Head of caudate nucleus (tissue), 42 donors: ENCODE measurements around the gene ACOX3.
"Not testable (repeated sequence)": the region's sequence is repeated elsewhere in the genome, so short reads cannot be mapped to it uniquely, and the experiment has no call there.

ENCODE experiments used
- DNase-seq, 42 donors: peaks; one replicate each; pipeline versions ENCODE4 v3.0.0 to v3.0.0-alpha.2; 2020 to 2021; ENCODE audit warnings: mixed read lengths in 7 of 42
- intact Hi-C: fragments of 100-400 bp; cut with DNase I; formaldehyde crosslinking; loops from one replicate; pipeline ENCODE4 v1.15.0; 2022

ACOX3 gene

DNA sequence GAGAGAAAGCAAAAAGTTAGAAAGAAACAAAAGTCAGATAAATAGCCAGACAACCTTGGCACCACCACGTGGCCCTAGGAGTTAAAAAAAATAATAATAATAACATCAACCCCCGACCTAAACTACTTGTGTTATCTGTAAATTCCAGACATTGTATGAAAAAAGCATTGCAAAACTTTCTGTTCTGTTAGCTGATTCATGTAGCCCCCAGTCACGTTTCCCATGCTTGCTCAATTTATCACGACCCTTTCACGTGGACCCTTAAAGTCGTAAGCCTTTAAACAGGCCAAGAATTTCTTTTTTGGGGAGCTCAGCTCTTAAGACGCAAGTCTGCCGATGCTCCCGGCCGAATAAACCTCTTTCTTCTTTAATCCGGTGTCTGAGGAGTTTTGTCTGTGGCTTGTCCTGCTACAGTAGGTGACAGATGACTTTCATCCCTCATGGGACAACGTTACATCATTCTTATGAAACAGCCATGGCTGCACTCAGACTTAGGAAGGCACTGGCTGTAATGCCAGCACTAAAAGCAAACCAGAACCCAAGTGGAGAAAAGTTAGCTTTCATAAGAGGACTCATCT, 520 bp downstream of the ACOX3 start:
- peak in 2 of 42 donors; percentile 4 to 5 for DNase-seq

DNA sequence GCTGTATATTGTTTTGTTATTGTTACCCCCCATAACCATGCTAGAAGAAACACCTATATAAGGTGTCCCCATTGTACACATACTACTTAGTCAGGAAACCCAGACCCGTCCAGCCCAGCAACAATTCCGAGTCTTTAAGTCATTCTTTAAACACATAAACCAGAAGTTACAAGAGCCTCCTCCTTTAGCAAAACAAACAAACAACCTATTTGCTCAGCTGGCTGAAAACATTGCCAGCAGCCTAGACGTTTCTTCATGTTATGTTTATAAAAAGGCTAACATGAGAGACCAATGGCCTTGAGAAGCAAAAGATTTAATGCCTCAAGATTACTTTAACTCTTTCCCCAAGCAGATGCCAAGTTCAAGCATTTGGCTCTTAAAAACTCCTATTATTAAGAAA, 1.4 kb downstream of the ACOX3 start:
- no peak for DNase-seq
- intact Hi-C loops = no loop called here

More for the DNA sequence above, 520 bp downstream of the ACOX3 start:
- intact Hi-C loops = loop anchor here (2.0 kb wide), 1 partner anchor 13 kb away; no protein-coding TSS in a partner anchor

DNA sequence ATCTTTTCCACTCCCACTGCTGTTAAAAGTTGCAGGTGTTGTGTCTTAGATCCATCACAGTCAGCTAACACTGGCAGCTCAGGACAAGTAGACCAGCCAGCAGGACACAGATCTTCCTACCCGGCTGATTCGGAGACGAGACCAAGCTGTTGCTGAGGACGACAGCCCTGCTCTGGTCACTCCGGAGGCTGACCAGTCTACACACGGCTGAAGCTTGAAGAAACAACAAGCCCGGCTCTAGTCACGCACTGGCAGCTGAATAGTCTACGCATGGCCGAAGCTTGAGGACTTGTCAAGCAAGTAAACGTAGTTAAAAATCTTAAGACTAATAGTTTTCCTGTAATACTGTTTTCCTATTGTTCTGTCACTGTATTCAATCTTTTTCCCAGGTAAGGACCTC, 1.8 kb downstream of the ACOX3 start:
- intact Hi-C loops = no loop called here
- no peak for DNase-seq

DNA sequence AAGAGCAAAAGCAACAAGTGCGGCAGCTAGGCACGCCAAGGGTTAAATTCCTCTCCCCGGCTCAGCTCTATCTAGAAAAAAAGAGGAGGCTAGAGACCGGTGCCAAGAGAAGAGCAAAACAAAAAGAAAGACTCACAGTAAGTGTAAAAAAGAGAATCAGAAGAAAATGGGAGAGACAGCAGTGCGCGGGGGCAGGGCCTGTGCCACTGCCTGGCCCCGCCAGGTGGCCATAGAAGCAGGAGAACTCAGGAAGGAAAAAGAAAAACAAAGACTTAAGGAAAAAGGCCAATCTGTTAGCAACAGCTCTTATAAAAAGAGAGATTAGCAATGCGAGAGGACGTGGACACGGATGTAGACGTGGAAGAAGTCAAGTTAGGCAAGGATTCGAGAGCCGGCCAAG, 3.2 kb downstream of the ACOX3 start:
- DNase-seq = no peak
- intact Hi-C loops = no loop called here

DNA sequence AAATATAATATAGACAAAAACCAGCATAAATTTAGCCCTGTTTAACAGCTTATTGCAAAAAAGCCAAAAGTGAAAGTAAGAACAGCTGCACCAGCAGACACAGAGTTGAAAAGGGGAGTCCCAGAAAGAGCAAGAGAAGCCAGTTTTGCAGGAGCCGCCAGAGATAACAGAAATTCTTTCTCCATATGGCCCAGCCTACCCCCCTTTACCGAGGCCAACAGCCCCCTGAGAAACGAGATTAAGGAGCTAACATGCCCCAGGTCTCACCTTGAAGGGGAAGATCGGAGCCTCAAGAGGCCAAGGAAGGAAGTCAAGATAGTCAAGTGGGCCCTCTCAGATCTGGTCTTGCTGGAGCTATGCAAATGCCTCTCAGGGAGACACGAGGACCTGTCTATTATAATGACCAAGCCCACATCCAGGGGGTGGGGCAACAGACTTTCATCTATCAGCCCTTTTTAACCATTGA, 4.8 kb downstream of the ACOX3 start:
- intact Hi-C loops = no loop called here
- no peak for DNase-seq

DNA sequence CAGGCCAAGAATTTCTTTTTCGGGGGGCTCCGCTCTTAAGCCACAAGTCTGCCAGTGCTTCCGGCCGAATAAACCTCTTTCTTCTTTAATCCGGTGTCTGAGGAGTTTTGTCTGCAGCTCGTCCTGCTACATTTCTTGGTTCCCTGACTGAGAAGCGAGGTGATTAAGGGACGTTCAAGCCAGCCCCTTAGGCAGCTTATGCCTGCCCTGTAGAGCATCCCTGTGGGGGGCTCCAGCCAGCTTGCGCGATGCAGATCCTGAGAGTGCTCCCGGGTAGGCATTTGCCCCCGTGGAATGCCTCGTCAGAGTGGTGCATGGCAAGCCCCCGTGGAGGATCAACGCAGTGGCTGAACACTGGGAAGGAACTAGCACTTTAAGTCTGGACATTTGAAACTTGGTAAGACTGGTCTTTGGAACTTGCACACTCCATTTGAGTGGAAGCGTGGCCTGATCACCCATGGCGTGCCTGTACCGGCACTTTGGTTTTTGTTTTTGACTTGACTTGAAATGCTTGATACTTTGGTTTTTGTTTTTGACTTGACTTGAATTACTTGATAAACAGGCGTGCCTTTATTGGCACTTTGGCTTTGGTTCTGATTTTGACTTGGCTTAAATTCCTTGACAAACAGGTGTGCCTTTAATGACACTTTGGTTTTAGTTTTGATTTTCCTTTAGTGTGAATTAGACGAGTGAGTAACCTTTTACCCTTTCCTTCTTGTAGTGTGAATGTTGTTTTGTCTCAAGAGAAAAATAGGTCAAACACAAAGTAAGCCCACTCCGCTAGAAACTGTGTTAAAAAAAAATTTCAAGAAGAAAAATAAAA, 6.1 kb downstream of the ACOX3 start:
- intact Hi-C loops = no loop called here
- no peak for DNase-seq

DNA sequence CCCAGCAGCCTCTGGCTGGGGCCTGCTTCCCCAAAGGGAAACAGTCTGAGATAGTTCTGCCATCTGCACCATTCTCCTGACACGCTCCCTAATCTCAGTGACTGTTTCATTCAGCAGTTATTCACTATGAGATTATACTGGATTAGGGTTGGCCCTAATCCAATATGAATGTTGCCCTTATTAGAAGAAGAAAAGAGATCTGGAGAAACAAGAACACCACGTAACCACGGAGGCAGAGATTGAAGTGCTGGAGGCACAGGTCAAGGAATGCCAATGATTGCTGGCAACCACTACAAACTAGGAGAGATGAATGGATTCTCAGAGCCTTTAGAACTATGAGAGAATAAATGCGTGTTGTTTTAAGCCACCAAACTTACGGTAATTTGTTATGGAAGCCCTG, 7.4 kb downstream of the ACOX3 start:
- no peak for DNase-seq
- intact Hi-C loops = no loop called here

DNA sequence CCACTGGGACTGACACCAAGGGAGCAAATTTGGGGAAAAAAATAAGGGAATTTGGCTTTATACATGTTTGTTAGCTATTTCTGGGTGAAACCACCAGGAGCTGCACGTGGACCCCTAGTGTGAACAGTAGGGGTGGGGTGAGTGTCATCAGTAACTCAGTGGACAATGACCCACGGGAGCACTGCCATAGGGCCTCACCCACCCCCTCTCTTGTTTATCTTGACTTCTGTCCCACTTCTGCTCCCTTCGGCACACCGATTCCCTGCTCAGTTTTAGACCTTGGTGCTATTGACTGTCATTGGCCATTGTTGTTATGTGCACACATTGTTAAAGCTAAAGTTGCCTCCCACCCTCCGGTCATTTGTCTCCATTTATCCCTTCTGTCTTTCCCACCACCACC, 9.0 kb downstream of the ACOX3 start:
- no peak for DNase-seq
- intact Hi-C loops = no loop called here

DNA sequence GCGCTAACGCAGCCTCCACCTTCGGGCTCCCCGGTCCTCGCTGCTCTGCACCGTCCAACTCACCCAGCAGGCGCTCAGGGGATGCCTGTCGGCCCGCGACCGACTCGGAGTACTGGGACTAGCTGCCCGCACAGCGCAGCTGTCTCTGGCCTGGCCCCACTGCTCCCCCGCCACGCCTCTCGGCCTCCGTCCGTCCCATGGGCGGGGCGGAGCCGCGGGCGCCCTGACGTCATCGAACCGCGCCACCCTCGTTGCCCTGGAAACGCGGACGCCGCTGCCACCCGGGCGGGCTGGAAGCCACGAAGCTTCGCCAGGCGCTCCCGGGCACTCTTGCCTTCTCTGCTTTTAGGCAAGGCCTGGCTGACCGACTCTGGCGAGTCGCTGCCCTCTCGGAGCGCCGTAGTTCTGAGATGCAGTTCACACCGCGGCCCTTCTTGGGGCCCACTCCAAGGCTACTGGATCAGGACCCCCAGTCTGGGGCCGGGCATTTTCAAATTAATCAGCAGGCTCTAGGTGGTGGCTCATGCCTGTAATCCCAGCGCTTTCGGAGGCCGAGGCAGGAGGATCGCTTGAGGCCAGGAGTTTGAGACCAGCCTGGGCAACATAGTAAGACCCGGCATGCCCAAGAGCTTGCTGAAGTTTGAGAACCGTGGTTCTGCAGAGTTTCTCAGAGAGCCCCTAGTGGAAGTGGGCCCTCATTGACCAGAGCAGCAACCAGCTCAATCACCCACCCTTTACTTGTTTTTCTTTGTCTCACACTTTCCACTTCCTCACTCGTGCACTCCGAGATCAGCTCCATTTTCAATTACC, 12.0 kb downstream of the ACOX3 start:
- DNase-seq = peak; percentile 71 to 97 (median 91)
- intact Hi-C loops = no loop called here

DNA sequence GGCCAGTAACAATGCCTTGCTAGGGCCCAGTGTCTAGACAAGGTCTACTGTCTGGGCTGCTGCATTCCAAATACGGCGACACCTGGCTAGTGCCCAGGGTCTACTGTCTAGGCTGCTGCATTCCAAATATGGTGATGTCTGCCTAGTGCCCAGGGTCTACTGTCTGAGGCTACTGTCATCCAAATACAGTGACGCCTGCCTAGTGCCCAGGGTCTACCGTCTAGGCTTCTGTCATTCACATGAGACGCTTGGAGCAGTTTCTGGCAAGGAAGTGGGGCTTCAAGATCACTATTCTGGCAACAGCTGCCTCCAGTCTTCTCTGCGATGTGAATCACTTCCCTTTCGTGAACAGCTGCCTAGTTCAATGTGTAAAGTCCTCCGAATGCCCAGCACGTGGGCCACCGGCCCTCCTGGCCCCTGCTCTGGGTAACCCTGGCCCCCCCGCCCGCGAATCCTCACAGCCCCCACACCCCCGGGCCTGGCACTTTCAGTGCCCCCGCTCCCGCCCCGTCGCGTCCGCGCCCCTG, 12.7 kb downstream of the ACOX3 start:
- DNase-seq = peak in 4 of 42 donors; percentile 14 to 42 (median 23)
- intact Hi-C loops = loop anchor here (2.0 kb wide), 1 partner anchor 13 kb away; the partner anchor contains the start of genes ACOX3 and TRMT44

DNA sequence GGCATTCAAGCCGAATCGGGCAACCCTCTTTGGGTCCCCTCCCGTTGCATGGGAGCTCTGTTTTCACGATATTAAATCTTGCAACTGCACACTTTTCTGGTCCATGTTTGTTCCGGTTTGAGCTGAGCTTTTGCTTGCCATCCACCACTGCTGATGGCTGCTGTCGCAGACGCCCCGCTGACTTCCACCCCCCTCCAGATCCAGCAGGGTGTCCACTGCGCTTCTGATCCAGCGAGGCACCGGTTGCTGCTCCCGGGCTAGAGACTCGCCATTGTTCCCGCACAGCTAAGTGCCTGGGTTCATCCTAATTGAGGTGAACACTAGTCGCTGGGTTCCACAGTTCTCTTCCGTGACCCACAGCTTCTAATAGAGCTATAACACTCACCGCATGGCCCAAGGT, 13.3 kb downstream of the ACOX3 start:
- DNase-seq = no peak
- intact Hi-C loops = loop anchor here (2.0 kb wide), 1 partner anchor 14 kb away; the partner anchor contains the start of genes ACOX3 and TRMT44

DNA sequence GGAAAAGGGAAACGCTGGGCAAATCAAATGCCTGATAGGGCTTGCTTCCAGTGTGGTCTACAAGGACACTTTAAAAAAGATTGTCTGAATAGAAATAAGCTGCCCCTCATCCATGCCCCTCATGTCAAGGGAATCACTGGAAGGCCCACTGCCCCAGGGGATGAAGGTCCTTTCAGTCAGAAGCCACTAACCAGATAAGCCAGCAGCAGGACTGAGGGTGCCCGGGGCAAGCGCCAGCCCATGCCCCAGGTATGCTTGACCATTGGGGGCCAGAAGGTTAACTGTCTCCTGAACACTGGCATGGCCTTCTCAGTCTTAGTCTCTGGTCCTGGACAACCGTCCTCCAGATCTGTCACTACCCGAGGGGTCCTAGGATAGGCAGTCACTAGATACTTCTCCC, 17.7 kb downstream of the ACOX3 start:
- no peak for DNase-seq
- intact Hi-C loops = no loop called here

DNA sequence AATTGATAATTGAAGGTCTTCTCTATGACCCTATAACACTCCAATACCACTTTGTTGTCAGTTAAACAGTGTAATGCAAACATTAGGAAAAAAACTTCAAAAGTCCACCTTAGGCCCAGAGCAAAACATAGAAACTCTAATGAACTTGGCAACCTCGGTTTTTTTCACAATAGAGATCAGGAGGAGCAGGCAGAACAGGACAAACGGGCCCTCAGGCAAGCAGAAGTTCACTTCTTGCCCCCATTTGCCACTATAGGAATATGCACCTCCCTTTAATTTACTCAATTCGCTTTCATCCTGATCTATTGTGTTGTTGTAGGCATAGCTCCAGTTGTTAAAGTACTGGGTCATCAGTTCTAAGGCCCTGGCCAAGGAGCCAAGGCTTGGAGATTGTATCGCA, 18.2 kb downstream of the ACOX3 start:
- intact Hi-C loops = no loop called here

DNA sequence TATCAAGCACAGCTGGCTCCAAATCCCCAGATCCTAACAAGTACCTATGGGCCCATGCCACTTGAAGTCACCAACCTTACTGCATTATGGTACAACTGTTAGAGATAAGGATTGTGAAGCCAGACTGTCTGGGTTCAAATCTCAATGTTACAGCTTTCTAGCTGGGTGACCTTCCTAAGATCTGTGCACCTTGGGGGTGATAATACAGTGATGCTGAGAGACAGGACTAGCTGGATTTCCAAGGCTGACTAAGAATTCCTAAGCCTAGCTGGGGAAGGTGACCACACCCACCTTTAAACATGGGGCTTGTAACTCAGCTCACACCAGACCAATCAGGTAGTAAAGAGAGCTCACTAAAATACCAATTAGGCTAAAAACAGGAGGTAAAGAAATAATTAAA, 20.4 kb downstream of the ACOX3 start:
- intact Hi-C loops, DNase-seq: not testable (repeated sequence)

More for the DNA sequence above, 18.2 kb downstream of the ACOX3 start:
- DNase-seq = no peak

DNA sequence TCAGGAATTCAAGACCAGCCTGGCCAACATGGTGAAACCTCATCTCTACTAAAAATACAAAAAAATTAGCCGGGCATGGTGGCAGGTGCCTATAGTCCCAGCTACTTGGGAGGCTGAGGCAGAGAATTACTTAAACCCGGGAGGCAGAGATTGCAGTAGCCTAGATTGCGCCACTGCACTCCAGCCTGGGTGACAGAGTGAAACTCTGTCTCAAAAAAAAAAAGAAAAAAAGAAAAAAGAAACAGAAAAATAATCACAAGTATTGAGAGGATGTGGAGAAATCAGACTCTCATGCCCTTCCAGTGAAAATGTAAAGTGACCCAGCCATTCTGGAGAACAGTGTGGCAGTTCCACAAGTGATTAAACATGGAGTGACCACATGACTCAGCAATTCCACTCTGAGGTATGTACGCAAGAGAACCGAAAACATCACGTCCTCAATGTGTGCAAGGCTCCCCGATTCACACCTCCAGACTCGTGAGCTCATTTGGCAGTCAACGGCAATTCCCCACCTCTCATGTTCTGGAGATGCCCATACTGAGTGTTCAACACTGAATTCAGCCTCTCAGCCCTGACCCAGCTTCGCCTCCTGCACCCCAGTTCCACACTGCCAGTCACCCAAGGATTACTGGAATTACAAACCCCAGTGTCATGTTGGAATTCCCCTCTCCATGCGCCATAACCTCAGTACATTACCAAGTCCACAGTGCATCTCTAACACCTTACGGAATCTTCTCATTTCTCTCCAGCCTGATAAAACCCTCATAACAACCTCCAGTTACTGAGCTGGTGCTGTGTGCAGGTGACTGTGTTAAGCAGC, 21.1 kb downstream of the ACOX3 start:
- DNase-seq = no peak
- intact Hi-C loops = no loop called here

DNA sequence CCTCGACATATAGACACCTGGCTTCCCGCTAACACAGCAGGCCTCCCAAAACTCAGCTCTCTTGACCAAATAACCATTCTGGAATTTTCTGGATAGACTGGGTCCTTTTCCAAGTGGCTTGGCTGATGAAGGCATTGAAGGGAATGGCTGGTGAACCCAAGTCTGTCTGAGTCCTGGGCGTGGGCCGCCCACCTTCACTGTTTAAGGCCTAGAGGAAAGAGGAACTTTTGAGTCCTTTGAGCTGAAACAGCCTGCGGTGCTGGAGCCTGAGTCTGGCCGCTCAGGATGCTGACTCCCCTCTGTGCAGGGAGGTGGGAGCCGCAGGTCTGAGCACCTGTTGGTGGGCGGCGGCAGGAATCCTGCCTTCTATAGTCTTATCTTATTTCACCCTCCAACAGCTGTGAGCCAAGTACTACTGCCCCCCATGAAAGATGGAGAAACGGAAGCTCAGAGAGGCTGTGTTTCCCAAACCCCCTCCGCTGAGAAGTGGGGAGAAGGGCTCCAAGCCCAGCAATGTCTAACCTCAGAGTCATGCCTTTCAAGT, 23.4 kb downstream of the ACOX3 start:
- intact Hi-C loops = no loop called here
- no peak for DNase-seq

DNA sequence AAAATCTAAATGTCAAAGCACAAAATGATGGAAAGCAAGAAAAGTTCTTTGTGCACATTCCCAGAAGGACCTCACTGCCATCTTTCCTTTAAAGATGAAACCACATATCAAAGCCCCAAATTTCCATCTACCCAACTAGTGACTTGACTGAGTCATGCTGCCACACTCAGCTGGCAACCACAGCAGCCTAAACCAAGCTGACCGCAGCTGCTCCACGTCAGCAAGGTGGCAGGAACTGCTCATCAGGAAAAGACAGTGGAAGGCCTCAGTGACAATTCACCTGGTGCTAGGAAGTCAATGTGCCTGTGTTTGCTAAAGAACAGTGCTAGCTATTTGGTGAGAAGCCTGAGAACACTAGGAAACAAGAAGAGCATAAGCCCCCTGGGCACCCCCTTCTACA, 26.1 kb downstream of the ACOX3 start:
- intact Hi-C loops = no loop called here
- no peak for DNase-seq

DNA sequence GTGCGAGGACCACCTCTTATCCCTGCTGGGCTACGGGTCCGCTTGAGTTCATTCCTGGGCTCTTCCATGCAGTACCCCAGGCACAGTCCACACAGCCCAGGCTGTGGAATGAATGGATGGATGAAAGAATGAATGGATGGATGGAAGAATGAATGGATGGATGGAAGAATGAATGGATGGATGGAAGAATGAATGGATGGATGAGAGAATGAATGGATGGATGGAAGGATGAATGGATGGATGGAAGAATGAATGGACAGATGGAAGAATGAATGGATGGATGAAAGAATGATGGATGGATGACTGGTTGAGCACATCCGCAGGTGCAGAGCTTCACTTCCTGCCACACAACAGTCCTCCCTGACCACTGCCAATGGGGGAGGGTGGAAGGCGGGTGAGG, 28.2 kb downstream of the ACOX3 start:
- DNase-seq = no peak
- intact Hi-C loops = no loop called here
